Right renal pelvis (tissue), 4 donors: ENCODE measurements around the gene CNTLN. TPM values are rescaled to one million over a fixed set of nuclear protein-coding genes. Genes with fewer than 3 reads are reported as not detected.

Source experiments
- DNase-seq, 4 donors: peaks; one replicate each; pipeline ENCODE4 v3.0.0-alpha.2; 2013; ENCODE audit warnings: low read depth in 4 of 4, low spot score in 3 of 4, missing footprints in 1 of 4
- polyA plus RNA-seq, 4 donors: library from polyadenylated mRNA; unstranded; fragments of 120-200 nt; gene quantifications; one replicate each; pipeline ENCODE4 v1.2.1, GENCODE V29; 2013; ENCODE audit not compliant: insufficient read length in 4 of 4

The CNTLN gene, protein sequence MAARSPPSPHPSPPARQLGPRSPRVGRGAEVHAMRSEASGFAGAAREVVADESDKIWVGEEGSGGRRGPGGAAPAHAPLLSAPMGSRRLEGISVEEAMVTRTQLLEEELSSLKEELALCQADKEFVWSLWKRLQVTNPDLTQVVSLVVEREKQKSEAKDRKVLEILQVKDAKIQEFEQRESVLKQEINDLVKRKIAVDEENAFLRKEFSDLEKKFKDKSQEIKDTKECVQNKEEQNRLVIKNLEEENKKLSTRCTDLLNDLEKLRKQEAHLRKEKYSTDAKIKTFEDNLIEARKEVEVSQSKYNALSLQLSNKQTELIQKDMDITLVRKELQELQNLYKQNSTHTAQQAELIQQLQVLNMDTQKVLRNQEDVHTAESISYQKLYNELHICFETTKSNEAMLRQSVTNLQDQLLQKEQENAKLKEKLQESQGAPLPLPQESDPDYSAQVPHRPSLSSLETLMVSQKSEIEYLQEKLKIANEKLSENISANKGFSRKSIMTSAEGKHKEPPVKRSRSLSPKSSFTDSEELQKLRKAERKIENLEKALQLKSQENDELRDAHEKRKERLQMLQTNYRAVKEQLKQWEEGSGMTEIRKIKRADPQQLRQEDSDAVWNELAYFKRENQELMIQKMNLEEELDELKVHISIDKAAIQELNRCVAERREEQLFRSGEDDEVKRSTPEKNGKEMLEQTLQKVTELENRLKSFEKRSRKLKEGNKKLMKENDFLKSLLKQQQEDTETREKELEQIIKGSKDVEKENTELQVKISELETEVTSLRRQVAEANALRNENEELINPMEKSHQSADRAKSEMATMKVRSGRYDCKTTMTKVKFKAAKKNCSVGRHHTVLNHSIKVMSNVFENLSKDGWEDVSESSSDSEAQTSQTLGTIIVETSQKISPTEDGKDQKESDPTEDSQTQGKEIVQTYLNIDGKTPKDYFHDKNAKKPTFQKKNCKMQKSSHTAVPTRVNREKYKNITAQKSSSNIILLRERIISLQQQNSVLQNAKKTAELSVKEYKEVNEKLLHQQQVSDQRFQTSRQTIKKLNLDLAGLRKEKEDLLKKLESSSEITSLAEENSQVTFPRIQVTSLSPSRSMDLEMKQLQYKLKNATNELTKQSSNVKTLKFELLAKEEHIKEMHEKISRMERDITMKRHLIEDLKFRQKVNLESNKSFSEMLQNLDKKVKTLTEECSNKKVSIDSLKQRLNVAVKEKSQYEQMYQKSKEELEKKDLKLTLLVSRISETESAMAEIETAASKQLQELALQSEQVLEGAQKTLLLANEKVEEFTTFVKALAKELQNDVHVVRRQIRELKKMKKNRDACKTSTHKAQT (N-terminal part only)
- 10 to 100 TPM; 12.2 to 14.7 (median 14.0) TPM for polyA plus RNA-seq

DNA sequence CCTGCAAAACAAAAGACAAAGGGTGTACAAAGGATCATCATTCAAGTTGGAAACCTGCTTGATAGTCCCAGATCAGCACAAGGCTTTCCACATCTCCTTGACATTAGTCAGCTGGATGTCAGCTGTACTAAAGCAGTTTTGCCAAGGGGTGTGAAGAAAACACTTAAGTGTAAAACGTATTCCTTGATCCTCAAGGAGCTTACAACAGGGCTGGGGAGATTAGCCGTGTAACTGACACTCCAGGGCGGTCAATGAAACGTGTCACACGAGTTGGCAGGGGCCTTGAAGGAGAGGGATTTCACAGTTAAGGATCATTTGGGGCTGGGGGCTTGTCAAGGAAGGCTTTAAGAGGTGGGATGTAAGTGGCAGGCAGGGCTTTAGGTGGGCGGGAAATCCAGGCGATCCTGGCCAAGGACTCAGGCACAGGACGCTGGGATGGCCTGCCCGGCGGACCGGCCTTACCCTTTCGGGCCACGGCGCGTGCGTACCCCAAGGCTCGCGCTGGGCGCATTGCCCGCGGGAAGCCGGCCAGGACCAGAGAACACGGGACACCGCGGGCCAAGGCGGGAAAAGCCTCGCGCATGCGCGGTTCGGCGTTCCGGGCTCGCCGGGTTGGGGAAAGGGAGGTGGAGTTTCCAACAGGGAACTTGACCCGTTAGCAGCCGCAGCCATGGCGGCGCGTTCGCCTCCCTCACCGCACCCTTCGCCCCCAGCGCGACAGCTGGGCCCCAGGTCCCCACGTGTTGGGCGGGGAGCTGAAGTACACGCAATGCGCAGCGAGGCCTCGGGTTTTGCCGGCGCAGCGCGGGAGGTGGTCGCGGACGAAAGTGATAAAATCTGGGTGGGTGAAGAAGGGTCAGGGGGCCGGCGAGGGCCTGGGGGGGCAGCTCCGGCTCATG, at the start of gene CNTLN:
Gene CNTLN, plus strand, starts transcription at position 645 of the 899 bp plus-strand sequence. Its CDS starts 26 bp downstream, at position 671.
- peak; percentile 85 to 91 (median 90) for DNase-seq

DNA sequence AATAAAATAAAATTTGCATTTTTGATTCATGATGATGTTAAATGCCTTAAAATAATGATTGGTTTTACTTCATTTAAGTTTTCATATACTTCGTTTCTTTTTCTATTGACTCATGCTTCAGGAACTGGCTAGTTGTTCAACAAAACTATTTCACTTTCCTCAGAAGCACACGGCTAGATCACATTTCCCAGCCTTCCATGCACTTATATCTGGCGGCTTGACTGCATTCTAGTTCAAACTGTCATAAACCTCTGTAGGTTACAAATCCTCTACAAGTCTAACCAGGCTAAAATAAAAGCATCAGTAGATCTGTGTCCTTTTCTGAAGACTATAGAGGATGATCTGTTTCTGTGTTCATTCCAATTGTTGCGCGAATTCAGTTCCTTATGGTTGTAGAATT, 46.3 kb upstream of the CNTLN start:
- DNase-seq: no peak

DNA sequence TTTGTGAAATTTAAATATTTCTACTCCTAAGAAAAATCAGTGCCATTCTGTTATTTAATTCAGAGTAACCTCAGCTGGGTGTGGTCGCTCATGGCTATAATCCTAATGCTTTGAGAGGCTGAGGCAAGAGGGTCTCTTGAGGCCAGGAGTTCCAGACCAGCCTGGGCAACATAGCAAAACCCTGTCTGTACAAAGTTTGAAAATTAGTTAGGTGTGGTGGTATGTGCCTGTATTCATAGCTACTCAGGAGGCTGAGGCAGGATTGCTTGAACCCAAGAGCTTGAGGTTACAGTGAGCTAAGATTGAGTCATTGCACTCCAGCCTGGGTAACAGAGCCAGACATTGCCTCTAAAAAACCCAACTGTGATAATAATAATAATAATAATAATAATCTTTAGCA, 44.8 kb upstream of the CNTLN start:
- DNase-seq: no peak

DNA sequence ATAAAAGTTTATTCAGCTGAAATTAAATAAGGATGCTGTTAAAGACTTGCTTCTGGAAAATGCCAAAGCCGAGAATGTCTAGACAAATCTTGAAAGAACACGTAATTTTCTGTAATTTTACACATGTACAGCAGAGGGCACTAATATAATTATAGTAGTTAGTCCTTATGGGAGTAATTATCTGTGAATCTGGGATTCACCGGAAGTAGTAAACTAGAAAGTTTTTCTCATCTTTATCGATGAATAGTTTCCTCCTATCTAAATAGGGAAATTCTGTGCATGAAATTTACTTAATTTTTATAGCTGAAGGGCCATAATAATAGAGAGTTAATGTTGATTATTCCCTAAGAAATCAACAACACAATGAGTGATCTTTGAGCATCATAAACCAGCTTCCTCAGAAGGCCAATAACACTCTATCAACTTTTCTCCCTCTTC, 18.4 kb upstream of the CNTLN start:
- DNase-seq: no peak

DNA sequence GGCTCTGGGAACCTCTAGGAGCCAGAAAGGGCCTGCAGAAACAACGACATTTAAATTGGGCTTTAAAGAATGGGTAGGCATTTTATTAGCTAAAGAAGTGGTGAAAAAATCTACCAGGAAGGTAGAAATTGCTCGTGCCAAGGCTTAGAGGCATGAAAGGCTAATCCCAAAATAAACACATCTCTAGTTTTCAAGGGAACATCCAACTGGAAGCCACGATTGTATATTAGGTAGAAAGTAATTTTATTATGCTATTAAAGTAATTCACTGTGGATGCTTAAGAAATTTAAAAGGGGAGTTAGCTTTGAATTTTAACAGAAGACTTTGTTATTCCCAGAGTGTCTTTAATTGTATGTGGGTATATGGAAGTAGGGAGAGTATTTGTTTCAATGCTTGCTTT, 17.5 kb upstream of the CNTLN start:
- DNase-seq: no peak

DNA sequence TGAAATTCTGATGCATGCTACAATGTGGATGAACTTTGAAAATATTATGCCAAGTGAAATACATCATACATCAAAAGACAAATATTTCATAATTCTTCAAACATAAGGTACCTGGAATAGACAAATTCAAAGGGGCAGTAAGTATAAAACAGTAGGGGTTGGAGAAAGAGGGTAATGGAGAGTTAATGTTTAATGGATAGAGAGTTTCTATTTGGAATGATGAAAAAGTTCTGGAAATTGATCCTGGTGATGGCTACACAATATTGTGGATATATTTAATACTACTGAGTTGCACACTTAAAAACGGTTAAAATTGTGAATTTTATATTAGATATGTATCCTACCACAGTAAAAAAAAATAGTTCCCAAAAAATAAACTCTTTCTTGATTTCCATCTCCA, 14.6 kb upstream of the CNTLN start:
- DNase-seq: no peak

DNA sequence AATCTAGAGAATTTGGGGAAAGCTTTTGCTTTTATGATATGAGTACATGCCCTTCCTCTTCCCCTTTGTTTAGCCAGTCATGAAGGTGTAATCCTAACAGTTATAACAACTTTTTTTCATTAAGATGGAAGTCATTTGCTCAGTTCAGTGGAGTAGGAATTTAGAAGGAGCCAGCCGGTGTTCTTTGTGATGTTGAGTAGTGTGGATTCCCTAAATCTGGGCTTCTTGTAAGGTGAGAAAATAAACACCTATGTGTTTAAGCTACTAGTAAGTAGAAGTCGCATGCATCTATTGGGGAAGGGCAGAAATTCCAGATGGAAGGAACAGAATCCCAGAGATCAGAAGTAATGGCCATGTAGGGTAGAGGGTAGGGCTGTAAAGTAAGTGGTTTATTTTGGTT, 13.6 kb upstream of the CNTLN start:
- DNase-seq: no peak

DNA sequence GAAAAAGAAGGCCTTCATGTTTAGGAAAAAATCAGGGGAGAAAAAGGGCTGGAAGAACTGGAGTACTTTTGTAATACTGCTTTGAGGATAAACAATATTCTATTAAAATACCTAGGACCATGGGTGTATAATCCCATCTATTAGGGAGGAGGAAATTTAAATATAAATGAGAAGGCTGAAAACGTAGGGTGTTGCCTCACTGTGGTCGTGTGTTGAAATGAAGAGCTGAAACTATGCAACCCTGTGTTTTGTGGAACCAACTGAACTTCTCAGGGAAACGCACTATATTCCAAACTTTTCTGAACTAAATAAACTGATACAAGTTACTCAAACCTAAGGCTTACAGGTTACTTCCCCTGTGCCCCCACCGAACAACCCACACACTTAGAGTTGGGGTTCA, 4.5 kb upstream of the CNTLN start:
- DNase-seq: no peak

DNA sequence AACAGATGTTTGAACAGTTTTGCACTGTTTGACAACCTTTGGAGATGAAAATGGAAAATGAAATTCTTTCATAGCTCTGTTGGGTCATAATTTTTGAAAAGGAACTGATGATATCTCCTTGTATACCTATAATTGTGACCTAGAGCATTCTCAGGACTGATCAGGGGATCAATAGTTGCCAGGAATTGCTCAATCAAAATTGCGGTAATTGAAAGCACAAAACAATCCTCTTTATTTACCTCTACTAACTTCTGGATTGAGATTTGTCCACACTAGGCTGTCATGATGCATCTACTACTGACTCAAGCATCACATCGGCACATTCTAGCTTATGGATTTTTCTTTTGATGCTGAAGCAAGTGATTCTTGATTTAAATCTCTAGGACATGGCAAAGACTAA, 4.1 kb upstream of the CNTLN start:
- no peak for DNase-seq

DNA sequence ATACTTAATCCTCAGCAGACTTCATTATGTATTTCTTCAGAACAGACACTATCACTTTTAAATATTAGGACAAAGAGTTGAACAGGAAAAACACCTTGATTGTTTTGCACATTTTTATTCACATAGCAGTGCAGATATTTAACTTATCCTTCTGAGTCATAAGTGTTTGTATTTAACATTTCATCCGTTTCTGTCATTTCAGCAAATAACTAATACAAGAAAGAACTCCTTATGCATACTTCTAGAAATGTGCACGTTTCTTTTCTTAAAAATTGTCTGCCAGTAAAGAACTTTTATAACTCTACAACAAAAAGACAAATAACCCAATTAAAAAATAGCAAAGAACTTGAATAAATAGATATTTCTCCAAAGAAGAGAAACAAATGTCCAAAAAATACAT, 3.3 kb upstream of the CNTLN start:
- no peak for DNase-seq

DNA sequence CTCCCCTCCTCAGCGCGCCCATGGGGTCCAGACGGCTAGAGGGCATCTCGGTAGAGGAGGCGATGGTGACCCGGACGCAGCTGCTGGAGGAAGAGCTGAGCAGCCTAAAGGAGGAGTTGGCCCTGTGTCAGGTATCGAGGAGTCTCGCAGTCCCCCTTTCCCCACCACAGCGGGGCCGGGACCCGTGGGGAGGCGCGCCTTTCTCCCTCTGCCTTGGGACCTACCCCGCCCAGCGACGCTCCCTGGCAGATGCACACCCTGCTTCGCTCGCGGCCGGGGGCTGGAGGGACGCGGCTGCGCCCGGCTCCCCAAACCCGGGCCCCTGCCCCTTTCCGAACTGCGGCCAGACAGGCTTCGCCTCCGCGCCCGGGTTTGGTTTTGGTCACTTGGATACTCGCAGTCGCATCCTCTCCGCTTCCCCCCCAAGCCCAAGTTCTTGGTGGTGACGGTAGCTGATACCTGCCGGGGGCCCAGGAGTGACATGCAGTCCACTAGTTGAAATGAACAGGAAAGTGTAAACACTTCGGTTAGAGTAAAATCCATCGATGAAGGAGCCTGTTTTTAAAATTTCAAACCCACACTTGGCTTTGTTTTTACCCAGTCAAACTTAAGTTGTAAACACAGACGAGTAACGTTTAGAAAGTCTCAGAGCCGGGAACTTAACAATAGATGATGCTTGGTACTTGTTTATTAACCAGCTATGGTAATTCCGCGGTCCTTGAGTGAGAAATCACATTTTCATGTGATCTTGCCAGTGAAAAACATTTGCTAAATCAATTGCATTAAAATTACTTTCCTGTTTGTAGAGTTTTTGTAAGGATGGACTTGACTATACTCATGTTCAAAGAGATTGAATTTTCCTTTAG, 688 bp downstream of the CNTLN start:
- DNase-seq: peak in 3 of 4 donors; percentile 16 to 47 (median 30)

DNA sequence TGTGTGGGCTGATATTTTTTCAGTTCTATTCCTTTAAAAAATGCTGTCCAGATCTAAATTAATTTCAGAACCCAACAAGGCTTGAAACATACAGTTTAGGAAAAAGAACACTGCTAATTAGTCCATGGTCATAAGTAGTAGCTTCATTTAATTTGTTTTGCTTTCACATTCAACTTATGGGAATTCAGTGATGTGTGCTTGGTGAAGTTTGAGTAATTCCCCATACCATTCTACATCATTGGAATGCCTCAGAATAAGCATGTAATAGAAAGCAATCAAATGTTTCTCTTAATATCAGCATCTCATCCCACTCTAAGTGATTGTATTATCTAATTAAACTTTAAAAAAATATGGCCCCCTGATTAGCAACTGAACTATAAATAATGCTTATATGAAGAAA, 2.7 kb downstream of the CNTLN start:
- DNase-seq: no peak

DNA sequence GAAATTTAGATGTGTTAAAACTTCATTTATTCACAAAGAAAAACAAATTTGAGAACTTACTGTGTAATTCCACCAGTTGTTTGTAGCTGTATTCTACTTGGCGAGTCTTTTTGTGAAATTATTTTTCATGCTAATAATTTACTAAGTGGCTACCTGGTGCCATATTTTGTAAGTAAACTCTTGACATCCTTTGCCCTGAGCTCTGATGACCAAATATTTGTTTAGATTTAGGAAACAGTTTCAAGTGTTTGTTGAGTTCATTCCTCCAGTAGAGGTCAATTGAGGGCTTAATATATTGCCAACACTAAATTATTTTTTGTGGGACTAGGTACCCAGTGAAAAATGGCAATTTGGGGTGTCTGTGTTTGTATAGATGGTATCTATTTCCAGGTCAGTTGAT, 3.7 kb downstream of the CNTLN start:
- DNase-seq: no peak

DNA sequence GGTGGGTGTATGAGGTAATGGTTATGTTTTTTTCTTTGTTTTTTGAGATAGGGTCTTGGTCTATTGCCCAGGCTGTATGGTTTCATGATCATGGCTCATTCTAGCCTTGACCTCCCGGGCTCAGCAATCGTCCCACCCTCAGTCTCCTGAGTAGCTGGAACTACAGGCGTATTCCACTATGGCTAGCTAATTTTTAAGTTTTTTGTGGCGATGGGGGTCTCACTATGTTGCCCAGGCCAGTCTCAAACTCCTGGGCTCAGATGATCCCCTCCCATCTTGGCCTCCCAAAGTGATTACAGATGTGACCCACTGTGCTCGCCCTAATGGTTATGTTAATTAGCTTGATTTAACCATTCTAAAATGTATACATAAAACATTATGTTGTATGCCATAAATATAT, 5.6 kb downstream of the CNTLN start:
- no peak for DNase-seq

DNA sequence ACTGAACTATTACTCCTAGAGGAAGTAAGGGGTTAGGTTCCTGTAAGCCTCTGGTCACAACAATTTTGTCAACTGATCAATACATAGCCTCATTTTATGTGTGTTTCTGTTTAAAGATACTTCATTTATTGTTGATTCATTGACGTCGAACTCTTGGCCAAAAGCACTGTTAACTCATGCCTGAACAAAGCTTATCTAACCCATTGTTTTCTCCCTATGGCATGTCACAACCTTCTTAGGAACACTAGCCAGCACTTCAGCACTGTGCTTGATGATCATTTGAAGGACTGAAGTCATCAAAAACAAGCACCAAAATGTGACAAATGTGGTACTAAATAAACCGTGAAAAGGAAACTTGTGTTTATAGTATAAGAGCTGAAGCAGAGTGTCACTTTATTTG, 13.5 kb downstream of the CNTLN start:
- no peak for DNase-seq

DNA sequence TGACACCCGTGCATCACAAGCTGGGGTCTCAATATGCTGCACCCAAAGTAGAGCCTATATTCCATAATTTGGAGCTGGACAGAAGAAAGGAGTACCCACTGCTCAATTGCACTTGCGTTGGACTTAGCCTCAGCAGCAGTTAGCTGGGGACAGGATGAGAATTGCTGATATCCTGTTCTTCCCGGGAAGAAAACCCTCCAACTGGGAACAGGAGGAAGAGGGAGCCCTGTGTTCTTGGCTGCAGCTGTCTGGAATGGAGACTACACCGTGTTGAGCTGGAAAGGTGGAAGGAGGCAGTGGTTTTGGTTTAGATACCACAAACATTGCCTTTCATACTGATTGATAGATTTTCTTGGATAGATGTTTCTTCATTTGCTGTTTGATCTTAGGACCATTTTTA, 24.6 kb downstream of the CNTLN start:
- DNase-seq: no peak

DNA sequence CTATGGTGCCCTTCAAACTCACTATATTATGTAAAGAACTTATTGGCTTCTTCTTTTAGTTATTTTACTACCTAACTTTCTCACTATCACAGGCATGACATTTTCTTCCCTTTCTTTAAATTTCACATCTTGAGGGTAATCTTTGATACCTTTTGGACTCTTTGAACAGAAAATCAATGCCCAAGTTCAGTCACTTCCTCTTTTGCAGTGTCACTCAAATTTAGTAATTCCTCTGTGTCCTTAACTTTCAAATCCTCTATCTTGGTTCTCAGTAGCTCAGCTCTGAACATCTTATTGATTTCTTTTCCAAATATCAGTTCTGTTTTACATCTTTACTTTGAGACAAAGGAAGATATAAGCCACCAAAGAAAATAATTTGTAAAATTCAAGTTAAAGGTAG, 25.5 kb downstream of the CNTLN start:
- no peak for DNase-seq

DNA sequence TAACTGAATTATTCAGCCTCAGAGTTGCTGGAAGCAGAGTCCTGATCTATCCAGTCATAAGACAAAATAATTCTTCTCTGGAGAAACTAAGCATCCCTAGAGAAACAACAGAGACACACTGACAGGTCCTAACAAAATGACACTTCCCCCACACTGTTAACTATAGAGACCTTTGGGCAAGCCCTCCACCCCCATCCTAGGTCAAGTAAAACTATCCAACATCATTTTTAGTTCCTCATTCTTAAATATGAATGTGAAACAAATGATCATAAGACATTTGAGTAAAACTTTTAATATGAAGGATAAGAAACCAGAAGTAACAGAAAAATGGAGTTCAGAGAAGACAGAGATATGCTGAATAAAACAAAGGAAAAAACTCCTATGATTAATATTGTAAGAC, 30.9 kb downstream of the CNTLN start:
- DNase-seq: no peak

DNA sequence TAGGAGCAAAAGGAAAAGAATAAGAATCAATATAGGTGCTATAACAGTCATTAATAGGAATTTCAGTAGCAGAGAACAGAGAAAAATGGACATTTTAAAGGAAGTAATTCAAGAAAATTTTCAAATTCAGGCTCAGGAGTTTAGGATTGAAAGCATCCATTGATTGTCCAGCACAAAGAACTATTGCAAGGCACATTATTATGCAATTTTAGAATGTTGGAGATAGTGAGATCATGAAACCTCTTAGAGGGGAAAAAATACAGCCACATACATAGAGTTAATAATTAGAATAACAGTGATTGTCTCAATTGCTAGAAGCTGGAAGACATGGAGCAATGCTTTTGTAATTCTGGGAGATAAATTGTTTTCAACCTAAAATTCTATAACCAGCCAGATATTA, 31.5 kb downstream of the CNTLN start:
- no peak for DNase-seq
